C4-2B (cell line): ENCODE data around the gene GNPAT.

Experiments
- ZFX ChIP-seq: fragments of 450-650 bp; IDR thresholded peaks from 2 replicates; pipeline ENCODE4 v1.6.1; 2017
- TF ChIP-seq, protein P1 (sequence below): fragments of 450-650 bp; conservative IDR thresholded peaks from 2 replicates; pipeline ENCODE4 v1.5.1; 2017; ENCODE audit warnings: mild to moderate bottlenecking

DNA sequence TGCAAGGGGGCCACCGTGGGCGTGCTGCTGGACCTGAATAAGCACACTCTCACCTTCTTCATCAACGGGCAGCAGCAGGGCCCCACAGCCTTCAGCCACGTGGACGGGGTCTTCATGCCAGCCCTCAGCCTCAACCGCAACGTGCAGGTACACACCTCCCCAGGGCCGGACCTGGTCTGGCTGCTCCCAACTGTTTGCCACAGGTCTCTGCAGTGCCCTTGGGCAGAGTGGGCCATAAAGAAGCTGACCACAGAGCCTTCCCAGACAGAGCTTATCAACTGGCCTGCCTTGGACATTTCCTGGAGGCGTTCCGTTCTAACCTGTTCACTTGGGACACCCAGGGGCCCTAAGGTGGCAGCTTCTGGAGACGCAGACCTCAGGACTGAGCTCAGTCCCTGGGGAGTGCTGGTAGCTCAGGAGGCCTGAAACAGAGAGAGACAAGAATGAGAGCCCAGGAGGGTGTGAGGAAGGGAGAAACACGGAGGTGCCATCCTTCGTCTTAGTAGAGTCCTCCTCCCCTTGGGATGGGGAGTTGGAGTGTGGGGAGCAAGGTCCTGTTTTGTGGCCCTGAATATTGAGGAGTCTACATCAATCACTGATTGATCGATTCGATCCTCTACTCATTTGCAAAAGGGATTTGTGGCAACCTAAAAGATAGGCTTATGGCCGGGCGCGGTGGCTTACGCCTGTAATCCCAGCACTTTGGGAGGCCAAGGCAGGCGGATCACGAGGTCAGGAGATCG, 27.0 kb upstream of the GNPAT start:
- TF ChIP-seq, protein P1, sequence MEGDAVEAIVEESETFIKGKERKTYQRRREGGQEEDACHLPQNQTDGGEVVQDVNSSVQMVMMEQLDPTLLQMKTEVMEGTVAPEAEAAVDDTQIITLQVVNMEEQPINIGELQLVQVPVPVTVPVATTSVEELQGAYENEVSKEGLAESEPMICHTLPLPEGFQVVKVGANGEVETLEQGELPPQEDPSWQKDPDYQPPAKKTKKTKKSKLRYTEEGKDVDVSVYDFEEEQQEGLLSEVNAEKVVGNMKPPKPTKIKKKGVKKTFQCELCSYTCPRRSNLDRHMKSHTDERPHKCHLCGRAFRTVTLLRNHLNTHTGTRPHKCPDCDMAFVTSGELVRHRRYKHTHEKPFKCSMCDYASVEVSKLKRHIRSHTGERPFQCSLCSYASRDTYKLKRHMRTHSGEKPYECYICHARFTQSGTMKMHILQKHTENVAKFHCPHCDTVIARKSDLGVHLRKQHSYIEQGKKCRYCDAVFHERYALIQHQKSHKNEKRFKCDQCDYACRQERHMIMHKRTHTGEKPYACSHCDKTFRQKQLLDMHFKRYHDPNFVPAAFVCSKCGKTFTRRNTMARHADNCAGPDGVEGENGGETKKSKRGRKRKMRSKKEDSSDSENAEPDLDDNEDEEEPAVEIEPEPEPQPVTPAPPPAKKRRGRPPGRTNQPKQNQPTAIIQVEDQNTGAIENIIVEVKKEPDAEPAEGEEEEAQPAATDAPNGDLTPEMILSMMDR, result no peak
- TF ChIP-seq ZFX, result no peak
